NOMO-1 treated with DMSO at 0.1 percent for 48 hours (cell line): ENCODE measurements around the gene GIPC1.
A peak's percentile ranks its signal among the peaks of the same experiment; 100 is the strongest.
"Not testable (repeated sequence)": the region's sequence is repeated elsewhere in the genome, so short reads cannot be mapped to it uniquely, and the experiment has no call there.

Source experiments
- DNase-seq: peaks from one replicate; lab custom pipeline; 2025; ENCODE audit not compliant: unreplicated experiment; lab: John Stamatoyannopoulos, UW

GIPC1 gene

GRCh38 chr19:14472202-14472938 lies 23.6 kb downstream of the GIPC1 start:
- peak; percentile 33 for DNase-seq

- no peak for DNase-seq
Measured at GRCh38 chr19:14471436-14472187, 24.3 kb downstream of the GIPC1 start.

GRCh38 chr19:14470031-14470876 lies 25.7 kb downstream of the GIPC1 start:
- no peak for DNase-seq

- no peak for DNase-seq
Measured at GRCh38 chr19:14467816-14468215, 28.1 kb downstream of the GIPC1 start.

- no peak for DNase-seq
Measured at GRCh38 chr19:14467391-14467790, 28.5 kb downstream of the GIPC1 start.

- no peak for DNase-seq
Measured at GRCh38 chr19:14463747-14464146, 32.2 kb downstream of the GIPC1 start.

GRCh38 chr19:14462401-14462800 lies 33.5 kb downstream of the GIPC1 start:
- not testable (repeated sequence) for DNase-seq

- no peak for DNase-seq
Measured at GRCh38 chr19:14460935-14461334, 35.0 kb downstream of the GIPC1 start.

- no peak for DNase-seq
Measured at GRCh38 chr19:14459703-14460102, 36.2 kb downstream of the GIPC1 start.

GRCh38 chr19:14452303-14452702 lies 43.6 kb downstream of the GIPC1 start:
- not testable (repeated sequence) for DNase-seq

- DNase-seq = no peak
Measured at GRCh38 chr19:14450876-14451275, 45.1 kb downstream of the GIPC1 start.

GRCh38 chr19:14450168-14450874 lies 45.6 kb downstream of the GIPC1 start:
- no peak for DNase-seq

GRCh38 chr19:14449321-14449720 lies 46.6 kb downstream of the GIPC1 start:
- DNase-seq = no peak

- DNase-seq = no peak
Measured at GRCh38 chr19:14446336-14447036, 49.4 kb downstream of the GIPC1 start.

GRCh38 chr19:14443632-14444216 lies 52.2 kb downstream of the GIPC1 start:
- DNase-seq = no peak

- DNase-seq = no peak
Measured at GRCh38 chr19:14442891-14443631, 52.9 kb downstream of the GIPC1 start.

GRCh38 chr19:14441041-14441938 lies 54.6 kb downstream of the GIPC1 start:
- no peak for DNase-seq

- DNase-seq = peak; percentile 95
Measured at GRCh38 chr19:14440049-14440448, 55.9 kb downstream of the GIPC1 start.
